ENCODE results near the gene COL24A1. TPM values are rescaled to one million over a fixed set of nuclear protein-coding genes. Genes with fewer than 3 reads are reported as not detected.
"Not testable (repeated sequence)": the region's sequence is repeated elsewhere in the genome, so short reads cannot be mapped to it uniquely, and the experiment has no call there.

Gene COL24A1
- total RNA-seq, 3 donors from 2014 or later = 0.33 to 1.3 (median 0.48) TPM

DNA sequence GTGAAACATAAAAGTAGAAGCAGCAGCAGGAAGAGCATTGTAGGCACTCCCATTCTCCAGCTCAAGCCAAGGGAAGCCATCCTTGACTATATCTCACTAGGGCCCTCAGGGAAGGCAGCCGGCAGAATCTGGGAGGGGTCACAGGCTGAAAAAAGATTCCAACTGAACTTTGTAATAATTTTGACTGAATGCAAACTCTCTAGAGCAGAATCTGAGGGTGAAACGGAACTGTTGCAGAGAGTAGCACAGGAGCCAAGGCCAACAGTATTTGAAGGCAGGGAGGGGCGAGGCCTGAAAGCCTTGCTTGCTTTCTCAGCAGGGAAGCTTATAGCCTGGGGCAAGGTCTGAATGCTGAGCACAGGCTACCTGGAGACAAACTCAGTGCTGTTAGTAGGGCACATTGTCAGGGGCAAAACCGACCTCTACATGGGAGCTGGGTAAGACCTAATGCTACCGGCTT, 180.6 kb downstream of the COL24A1 start:
- Histone ChIP-seq H3K4me3 (no peak overlapping the region), H3K9me3 (peaks cover 0 to 11% of the 10 kb centered on the region in 2 donors), H3K4me1 (no peaks in the 10 kb centered on the region), H3K36me3 (no peaks in the 10 kb centered on the region), H3K27ac (no peak overlapping the region), H3K27me3 (no peaks in the 10 kb centered on the region)
- DNase-seq (ENCODE audit: low spot score in 2 of 2) = no peak
- intact Hi-C loops (cut with DNase I; ENCODE audit: low total_unique reads) = no loop called here
- TF ChIP-seq, protein P1, sequence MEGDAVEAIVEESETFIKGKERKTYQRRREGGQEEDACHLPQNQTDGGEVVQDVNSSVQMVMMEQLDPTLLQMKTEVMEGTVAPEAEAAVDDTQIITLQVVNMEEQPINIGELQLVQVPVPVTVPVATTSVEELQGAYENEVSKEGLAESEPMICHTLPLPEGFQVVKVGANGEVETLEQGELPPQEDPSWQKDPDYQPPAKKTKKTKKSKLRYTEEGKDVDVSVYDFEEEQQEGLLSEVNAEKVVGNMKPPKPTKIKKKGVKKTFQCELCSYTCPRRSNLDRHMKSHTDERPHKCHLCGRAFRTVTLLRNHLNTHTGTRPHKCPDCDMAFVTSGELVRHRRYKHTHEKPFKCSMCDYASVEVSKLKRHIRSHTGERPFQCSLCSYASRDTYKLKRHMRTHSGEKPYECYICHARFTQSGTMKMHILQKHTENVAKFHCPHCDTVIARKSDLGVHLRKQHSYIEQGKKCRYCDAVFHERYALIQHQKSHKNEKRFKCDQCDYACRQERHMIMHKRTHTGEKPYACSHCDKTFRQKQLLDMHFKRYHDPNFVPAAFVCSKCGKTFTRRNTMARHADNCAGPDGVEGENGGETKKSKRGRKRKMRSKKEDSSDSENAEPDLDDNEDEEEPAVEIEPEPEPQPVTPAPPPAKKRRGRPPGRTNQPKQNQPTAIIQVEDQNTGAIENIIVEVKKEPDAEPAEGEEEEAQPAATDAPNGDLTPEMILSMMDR (IDR thresholded peaks at IDR 0.05) = no peak
- no peak for TF ChIP-seq POLR2AphosphoS5 (IDR thresholded peaks at IDR 0.05)
- TF ChIP-seq POLR2A (IDR thresholded peaks at IDR 0.05) = no peak

DNA sequence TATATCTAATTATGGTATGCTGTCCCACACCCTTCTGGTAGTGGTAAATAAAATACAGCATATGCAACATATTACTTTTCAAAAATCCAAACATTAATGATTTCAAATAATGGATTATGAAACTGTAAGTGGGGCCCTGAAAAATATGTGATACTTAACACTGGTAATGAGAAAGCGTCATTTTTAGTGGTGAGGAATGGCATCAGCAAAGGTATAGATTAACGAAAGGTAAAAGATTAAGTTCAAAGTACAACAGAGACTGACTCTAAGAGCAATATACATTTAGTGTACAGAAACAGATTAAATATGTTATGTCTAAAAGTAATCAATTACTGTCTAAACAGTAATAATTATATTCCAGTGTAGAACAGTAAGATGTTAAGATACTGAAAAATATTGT, 194.1 kb downstream of the COL24A1 start:
- DNase-seq (ENCODE audit: low spot score in 2 of 2) = no peak
- Histone ChIP-seq H3K4me3 (no peak overlapping the region), H3K36me3 (no peaks in the 10 kb centered on the region), H3K9me3 (no peaks in the 10 kb centered on the region), H3K4me1 (no peaks in the 10 kb centered on the region), H3K27me3 (no peaks in the 10 kb centered on the region), H3K27ac (no peak overlapping the region)
- intact Hi-C loops (cut with DNase I; ENCODE audit: low total_unique reads) = no loop called here
- TF ChIP-seq POLR2A (IDR thresholded peaks at IDR 0.05) (no peak), POLR2AphosphoS5 (IDR thresholded peaks at IDR 0.05) (no peak)
- TF ChIP-seq, protein P1 (IDR thresholded peaks at IDR 0.05) = no peak

DNA sequence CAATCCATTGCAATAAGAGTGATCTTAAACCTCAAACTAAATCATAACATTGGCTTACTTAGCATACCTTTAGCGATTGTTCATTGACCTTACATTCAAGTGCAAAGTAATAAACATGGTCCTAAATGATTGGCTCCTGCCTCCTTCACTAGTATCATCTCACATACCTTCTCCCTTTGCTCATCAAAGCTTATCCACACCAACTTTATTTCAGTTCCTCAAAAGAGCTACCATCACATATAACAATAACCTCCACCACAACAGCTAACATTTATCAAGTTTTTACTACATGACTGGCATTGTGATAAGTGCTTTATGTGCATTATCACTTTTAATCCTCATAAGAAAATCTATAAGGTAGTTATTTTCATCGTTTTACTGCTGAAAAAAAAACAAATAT, 198.8 kb downstream of the COL24A1 start:
- no peak for TF ChIP-seq POLR2A (IDR thresholded peaks at IDR 0.05)

DNA sequence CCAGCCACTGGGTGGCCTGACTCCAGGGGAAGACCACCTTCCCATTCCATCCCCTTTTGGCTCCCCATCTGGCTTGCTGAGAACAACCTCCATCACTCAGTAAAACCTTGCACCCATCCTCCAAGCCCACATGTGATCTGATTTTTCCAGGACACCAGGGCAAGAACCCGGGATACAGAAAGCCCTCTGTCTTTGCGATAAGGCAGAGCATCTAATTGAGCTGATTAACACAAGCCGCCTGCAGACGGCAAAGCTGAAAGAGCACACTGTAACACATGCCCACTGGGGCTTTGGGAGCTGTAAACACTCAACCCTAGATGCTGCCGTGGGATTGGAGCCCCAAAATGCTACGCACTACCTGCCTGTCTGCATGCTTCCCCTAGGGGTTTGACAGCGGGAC, 201.4 kb downstream of the COL24A1 start:
- H3K4me3 ChIP-seq; H3K9me3 ChIP-seq; H3K27ac ChIP-seq; intact Hi-C loops (cut with DNase I; ENCODE audit: low total_unique reads); DNase-seq (ENCODE audit: low spot score in 2 of 2); H3K36me3 ChIP-seq; H3K4me1 ChIP-seq; H3K27me3 ChIP-seq: not testable (repeated sequence)

More for the DNA sequence above, 198.8 kb downstream of the COL24A1 start:
- Histone ChIP-seq H3K36me3 (no peaks in the 10 kb centered on the region), H3K27me3 (no peaks in the 10 kb centered on the region), H3K27ac (no peak overlapping the region), H3K9me3 (no peaks in the 10 kb centered on the region), H3K4me3 (no peak overlapping the region), H3K4me1 (no peaks in the 10 kb centered on the region)
- DNase-seq (ENCODE audit: low spot score in 2 of 2) = no peak
- intact Hi-C loops (cut with DNase I; ENCODE audit: low total_unique reads) = no loop called here

DNA sequence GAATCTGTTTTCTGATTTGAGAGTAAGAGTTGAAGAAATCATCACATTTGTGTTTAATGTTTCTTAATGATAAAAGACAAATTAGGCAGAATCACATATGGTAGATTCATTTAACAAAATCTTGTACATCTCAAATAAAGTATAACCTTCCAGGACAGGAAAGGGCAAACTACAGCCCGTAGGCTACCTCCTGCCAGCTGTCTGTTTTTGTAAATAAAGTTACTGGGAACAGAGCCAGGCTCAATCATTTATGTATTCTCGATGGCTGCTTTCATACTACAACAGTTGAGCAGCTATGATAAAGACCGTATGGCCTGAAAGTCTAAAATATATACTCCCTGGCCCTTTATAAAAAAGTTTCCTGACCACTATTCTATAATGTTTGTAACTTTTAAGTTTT, 204.1 kb downstream of the COL24A1 start:
- intact Hi-C loops (cut with DNase I; ENCODE audit: low total_unique reads) = no loop called here
- H3K36me3 ChIP-seq = no peaks in the 10 kb centered on the region
- TF ChIP-seq POLR2A (IDR thresholded peaks at IDR 0.05) (no peak), POLR2AphosphoS5 (IDR thresholded peaks at IDR 0.05) (no peak)
- TF ChIP-seq, protein P1 (IDR thresholded peaks at IDR 0.05) = no peak
- H3K4me1 ChIP-seq = no peaks in the 10 kb centered on the region
- H3K27me3 ChIP-seq = no peaks in the 10 kb centered on the region
- no peak overlapping the region for H3K27ac ChIP-seq
- no peak for DNase-seq (ENCODE audit: low spot score in 2 of 2)
- H3K4me3 ChIP-seq = no peak overlapping the region
- no peaks in the 10 kb centered on the region for H3K9me3 ChIP-seq

DNA sequence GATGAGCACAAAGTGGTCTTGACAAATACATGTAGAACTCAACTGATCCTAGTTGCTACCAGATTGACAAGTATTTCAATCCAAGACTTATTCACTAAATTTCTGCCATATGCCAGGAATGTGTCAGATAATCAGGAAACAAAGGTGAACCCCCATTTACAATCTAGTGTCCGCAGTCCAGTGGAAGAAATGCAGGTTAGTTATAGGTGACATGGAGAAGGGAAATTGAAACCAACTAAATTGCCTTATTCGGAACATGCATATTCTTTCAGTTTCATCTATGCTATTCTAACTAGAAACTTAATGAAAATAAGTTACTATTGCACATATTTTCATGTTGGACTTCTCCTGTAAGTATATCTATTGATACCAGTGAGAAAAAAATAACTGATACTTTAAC, 209.4 kb downstream of the COL24A1 start:
- H3K4me1 ChIP-seq = no peaks in the 10 kb centered on the region
- no peak for DNase-seq (ENCODE audit: low spot score in 2 of 2)
- H3K27me3 ChIP-seq = no peaks in the 10 kb centered on the region
- H3K9me3 ChIP-seq = no peaks in the 10 kb centered on the region
- H3K4me3 ChIP-seq = no peak overlapping the region
- H3K36me3 ChIP-seq = no peaks in the 10 kb centered on the region
- TF ChIP-seq POLR2A (IDR thresholded peaks at IDR 0.05) (no peak), POLR2AphosphoS5 (IDR thresholded peaks at IDR 0.05) (no peak)
- TF ChIP-seq, protein P1 (IDR thresholded peaks at IDR 0.05) = no peak
- intact Hi-C loops (cut with DNase I; ENCODE audit: low total_unique reads) = no loop called here
- no peak overlapping the region for H3K27ac ChIP-seq

Measured in breast epithelium (tissue), 4 donors.